Mesodermal cell (in vitro differentiated cells): ENCODE measurements around the gene RNF207.

Experiments used
- H3K27ac ChIP-seq: 2 replicates; pipeline ENCODE4 v1.7.0; 2013; ENCODE audit warnings: mild to moderate bottlenecking, low read depth, low read length, moderate library complexity; ENCODE audit not compliant: severe bottlenecking
- H3K36me3 ChIP-seq: 2 replicates; pipeline ENCODE4 v1.7.1; 2013; ENCODE audit warnings: mild to moderate bottlenecking, low read length, moderate library complexity; ENCODE audit not compliant: control insufficient read depth, insufficient read depth
- H3K4me1 ChIP-seq: one replicate; pipeline ENCODE4 v1.7.1; 2013; ENCODE audit warnings: mild to moderate bottlenecking, low read length; ENCODE audit not compliant: insufficient read depth, control insufficient read depth, poor library complexity, severe bottlenecking
- H3K4me3 ChIP-seq: 2 replicates; pipeline ENCODE4 v1.7.0; 2013; ENCODE audit warnings: low read length, control low read depth, mild to moderate bottlenecking; ENCODE audit not compliant: insufficient read depth, poor library complexity, severe bottlenecking; ENCODE audit errors: extremely low read depth
- H3K9me3 ChIP-seq: 2 replicates; pipeline ENCODE4 v1.7.1; 2013; ENCODE audit warnings: mild to moderate bottlenecking, low read length, moderate library complexity; ENCODE audit not compliant: control insufficient read depth
- WGBS, 2 experiments: methylation state at CpG; one replicate each; pipeline ENCODE4 v1.1.5; 2013; ENCODE audit warnings: missing lambda C conversion rate in 2 of 2; ENCODE audit not compliant: insufficient coverage in 2 of 2; 5-methylcytosine and 5-hydroxymethylcytosine counted together

Gene RNF207

DNA sequence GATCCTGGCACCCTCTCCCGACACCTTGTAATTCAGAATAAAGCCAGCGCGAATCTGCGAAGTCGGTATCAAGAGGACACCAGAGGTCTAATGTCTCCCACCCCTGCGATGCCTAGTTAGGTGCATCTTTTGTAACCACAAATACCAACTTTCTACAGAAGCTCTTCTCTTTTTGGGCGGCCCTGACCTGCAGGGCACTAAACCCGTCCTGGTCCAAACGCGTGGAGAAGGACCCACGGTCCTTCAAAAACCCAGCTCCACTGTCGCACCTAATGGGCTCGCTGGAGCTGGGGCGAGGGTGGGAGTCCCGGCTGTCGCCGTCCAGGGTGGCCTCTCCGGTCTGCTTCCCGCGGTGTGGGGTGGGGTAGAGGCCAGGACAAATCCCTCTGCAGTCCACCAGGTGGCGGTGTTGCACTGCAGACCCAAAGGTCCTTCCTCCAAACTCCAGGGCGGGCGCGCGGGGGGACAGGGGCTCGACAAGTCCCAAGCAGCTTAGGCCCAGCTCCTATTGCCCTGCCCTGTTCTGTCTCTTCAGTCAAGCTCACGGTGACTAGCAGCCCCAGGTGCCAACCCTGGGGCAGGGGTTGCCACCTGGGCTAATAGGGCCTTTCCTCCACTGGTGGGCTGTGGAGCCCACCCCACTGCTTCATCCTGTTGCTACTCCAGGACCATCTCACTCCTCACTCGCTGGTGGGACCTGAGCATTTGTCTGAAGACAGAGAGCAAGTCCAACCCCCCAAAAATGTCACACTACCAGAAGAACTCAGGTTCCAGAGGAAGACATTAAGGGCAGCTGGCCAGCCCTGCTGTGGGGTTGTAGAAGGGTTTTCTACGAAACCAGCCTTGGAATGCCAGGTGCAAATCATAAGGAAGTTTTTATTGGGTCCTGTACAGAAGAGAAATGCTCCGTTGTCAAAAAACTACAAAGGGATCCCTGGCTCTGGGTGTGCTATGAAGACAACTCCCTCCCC is 40.9 kb downstream of the RNF207 start:
- Histone ChIP-seq H3K9me3 (no peaks in the 10 kb centered on the region), H3K4me3 (no peak overlapping the region), H3K36me3 (no peaks in the 10 kb centered on the region), H3K4me1 (no peaks in the 10 kb centered on the region), H3K27ac (no peak overlapping the region)
- WGBS, 2 experiments, result 10 to 16% methylated on average over 18 to 24 of the region's 30 CpGs

DNA sequence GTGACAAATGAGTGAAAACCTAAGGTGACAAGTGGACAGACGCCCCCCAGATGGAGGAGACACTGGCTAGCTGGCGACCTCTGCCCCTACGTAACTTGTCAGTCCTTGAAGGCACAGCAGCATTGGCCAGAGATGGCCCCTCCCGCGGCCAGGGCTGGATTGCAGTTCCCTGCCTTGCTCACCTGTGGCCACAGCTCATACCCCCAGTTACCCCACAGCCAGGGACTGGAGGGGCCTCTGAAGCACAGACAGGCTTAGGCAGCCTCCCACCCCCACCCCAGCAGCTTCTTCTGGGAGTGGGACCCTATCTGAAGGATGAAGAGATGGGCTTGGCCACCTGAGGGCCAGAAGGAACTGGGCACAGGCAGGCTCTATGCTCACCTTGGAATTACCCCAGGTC is 41.7 kb downstream of the RNF207 start:
- Histone ChIP-seq H3K4me1 (no peaks in the 10 kb centered on the region), H3K27ac (no peak overlapping the region), H3K9me3 (no peaks in the 10 kb centered on the region), H3K4me3 (no peak overlapping the region), H3K36me3 (no peaks in the 10 kb centered on the region)
- WGBS, 2 experiments, result 83 to 86% methylated on average over 5 of the region's 5 CpGs

DNA sequence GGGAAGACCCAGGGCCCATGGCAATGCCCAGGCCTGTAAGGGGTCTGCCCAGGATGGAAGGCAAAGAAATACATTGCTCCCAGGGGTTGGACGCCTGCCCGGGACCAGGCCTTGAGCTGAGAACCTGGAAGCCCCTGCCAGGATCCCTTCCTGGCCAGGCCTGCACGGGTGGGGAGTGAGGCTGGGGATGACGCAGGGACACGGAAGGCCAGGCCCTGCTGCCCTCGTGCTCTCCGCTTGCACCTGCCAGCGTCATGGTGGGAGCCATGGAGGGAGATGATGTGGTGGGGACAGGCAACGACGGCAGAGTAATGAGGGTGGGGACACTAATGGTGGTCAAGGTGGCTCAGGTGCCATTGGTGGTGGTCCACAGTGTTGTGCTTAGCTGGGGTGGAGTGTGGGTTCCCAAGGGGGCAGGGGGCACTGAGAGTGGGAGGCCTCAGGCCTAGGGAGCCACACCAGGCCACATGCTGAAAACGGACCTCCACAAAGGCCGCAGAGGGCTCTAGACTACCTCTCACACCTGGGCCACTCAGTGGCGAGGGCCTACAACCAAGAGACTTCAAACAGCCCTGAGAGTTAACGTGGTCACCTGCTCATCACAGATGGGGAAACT is 42.4 kb downstream of the RNF207 start:
- Histone ChIP-seq H3K4me3 (no peak overlapping the region), H3K9me3 (no peaks in the 10 kb centered on the region), H3K27ac (no peak overlapping the region), H3K36me3 (no peaks in the 10 kb centered on the region), H3K4me1 (no peaks in the 10 kb centered on the region)
- 89 to 92% methylated on average over 10 to 13 of the region's 14 CpGs for WGBS, 2 experiments

DNA sequence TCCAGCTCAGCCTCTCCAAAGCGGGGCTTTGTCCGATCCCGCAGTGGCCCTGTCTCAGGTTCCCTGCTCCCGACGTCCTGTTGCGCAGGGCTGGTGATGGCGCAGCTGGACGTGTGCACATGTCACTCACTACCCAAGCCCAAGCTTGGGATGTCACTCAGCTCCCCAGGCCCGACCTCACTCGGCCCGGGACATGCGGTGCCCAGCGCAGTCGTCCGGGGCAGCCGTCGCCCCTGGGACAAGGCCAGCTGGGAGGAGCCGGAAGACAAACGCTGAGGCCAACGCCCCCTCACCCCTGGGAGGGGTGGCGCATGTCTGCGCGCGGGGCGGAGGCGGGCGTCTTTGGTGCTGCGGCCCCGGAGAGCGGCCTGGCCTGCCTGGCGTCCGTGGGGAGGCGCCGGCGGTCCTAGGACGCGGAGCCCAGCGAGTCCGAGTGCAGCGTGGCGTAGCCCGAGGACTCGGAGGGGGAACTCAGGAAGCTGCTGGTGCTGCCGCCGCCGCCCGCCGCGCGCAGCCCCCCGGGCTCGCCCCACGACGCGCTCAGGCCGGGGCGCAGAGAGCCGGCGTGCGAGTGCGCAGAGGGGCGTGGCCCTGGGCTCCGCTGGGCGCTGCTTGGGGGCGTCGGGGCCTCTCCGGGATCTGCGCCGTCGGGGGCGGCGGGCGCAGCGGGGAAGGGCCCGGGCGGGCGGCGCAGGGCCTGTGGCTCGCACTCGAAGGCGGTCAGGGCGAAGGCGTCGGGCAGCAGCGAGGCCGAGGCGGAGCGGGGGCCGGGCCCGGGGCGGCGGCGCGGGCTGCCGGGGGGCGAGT is 43.2 kb downstream of the RNF207 start:
- 8 to 10% methylated on average over 83 to 92 of the region's 96 CpGs for WGBS, 2 experiments
- Histone ChIP-seq H3K27ac (no peak overlapping the region), H3K36me3 (no peaks in the 10 kb centered on the region), H3K9me3 (no peaks in the 10 kb centered on the region), H3K4me1 (no peaks in the 10 kb centered on the region), H3K4me3 (peak overlapping the region; percentile 11)

DNA sequence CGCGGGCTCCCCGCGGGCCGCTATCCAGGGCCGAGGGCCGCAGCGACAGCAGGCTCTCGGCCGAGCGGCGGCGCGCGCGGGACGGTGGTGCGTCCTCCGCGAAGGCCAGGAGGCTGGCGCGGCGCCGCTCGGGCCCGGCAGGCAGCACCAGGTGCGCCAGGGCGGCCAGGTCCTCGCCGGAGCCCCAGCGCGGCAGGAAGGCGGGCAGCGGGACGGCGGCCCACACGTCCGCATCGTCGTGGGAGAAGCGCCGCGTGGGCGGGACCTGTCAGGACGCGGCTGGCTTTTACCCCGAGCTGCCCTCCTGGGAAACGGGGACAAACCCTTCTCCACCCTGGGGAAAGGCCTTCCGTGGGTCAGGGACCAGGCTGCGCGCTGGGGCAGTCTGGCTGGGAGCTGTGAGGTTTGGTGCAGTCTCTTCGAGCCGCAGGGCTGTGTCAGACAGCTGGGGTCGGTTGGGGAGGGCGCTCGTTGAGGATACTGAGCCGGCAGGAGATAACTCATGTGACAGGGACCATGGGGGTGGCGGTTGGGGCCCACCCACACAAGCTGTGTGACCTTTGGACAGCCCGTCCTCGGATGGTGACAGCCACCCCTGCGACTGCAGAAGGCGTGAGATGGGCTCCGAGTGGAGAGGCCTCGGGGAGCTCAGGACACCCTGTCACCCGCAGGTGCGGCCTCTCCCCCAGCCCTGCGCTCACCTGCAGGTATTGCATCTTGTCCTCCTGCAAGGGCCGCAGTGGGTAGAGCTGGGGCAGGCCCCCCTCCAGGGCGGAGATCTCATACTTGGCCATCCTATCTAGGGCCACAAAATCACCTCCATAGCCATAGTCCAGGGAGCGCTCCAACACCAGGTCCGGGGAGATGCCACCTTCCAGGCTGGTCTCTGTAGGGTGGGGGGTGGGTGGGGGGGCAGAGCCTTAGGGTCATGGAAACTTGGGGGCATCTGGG is 44.1 kb downstream of the RNF207 start:
- 19 to 21% methylated on average over 64 to 65 of the region's 71 CpGs for WGBS, 2 experiments
- H3K4me1 ChIP-seq, result no peaks in the 10 kb centered on the region
- H3K36me3 ChIP-seq, result no peaks in the 10 kb centered on the region
- H3K9me3 ChIP-seq, result no peaks in the 10 kb centered on the region
- H3K27ac ChIP-seq, result no peak overlapping the region
- H3K4me3 ChIP-seq, result no peak overlapping the region

DNA sequence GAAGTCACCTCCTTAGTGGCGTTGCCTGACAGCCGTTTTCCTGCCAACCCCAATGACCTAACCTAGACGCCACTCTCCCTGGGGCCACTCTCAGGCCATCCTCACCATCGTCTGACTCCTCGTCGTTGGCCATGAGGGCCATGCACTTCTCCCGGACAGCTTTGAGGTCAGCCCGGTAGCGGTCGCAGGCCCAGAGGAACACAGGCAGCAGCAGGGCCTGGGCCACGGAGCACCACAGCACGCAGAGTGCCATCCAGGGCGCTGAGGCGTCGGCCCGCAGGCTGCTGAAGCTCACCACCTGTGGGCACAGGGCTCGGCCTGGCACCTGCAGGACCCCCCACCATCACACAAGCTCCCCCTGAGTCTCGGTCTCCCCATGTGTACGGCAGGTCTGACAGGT is 45.3 kb downstream of the RNF207 start:
- Histone ChIP-seq H3K27ac (no peak overlapping the region), H3K9me3 (no peaks in the 10 kb centered on the region), H3K4me1 (no peaks in the 10 kb centered on the region), H3K36me3 (no peaks in the 10 kb centered on the region), H3K4me3 (no peak overlapping the region)
- WGBS, 2 experiments, result 86 to 94% methylated on average over 14 to 16 of the region's 19 CpGs

DNA sequence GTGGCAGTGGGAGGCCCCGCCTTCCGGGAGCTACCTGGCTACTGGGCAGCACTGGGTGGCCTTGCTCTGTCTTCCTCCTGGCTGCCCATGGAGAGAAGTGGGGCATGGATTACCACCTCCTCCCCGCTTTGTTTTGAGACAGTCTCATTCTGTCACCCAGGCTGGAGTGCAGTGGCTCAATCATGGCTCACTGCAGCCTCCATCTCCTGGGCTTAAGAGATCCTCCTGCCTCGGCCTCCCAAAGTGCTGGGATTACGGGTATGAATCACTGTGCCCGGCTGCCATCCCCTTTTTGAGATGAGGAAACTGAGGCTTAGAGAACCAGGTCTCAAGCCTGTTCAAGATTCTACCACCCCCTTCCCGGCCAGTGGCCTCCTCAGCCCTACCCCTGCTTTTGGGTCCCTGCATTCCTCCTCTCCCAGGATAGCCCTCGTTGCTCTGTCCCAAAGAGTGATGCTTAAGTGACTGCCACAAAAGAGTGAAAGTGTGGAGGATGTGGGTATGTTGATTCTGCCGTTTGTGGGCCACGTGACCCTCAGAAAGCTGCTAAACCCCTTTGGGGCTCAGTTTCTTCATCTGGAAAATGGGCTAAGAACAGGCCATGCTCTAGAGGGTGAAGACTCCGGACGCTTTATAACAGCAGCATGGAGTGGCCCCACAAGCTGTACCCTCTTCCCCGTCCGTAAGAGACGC is 45.9 kb downstream of the RNF207 start:
- no peak overlapping the region for H3K4me3 ChIP-seq
- 91 to 95% methylated on average over 13 of the region's 15 CpGs for WGBS, 2 experiments
- no peaks in the 10 kb centered on the region for H3K36me3 ChIP-seq
- no peak overlapping the region for H3K27ac ChIP-seq
- no peaks in the 10 kb centered on the region for H3K9me3 ChIP-seq
- no peaks in the 10 kb centered on the region for H3K4me1 ChIP-seq

DNA sequence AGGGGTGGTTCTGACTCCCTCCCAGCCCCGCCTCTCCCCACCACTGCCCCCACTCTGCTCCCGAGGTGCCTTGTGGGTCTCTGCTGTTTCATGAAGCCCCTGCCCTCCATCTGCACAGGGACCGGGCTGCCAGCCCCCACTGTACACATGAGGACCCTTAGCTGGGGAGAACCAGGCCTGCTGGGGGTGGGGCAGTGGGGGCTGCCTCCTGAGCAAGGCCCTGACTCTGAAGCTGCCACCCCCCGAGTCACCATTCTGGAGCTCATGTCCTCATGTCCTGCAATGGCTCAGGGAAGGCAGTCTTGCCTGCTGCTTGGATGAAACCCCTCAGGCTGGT is 46.4 kb downstream of the RNF207 start:
- Histone ChIP-seq H3K27ac (no peak overlapping the region), H3K4me3 (no peak overlapping the region), H3K36me3 (no peaks in the 10 kb centered on the region), H3K4me1 (no peaks in the 10 kb centered on the region), H3K9me3 (no peaks in the 10 kb centered on the region)
- 80 to 90% methylated on average over 3 of the region's 4 CpGs for WGBS, 2 experiments

DNA sequence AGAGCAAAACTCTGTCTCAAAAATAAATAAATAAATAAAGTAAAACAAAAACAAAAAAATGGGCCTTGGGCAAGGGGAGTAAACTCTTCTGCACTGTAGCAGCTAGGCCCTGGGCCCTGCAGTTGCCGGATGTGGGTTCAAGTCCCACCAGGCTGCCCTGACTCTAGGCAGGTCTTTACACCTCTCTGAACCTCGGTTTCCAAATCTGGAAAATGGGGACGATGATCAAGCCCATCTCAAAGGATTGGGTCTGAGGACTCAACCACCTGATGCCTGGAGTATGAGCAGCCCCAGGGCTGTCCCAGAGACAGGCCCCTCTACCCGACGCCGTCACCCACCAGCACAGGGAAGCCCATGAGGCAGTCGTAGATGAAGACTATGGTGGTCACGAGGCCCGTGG is 47.5 kb downstream of the RNF207 start:
- Histone ChIP-seq H3K4me1 (no peaks in the 10 kb centered on the region), H3K9me3 (no peaks in the 10 kb centered on the region), H3K27ac (no peak overlapping the region), H3K4me3 (no peak overlapping the region), H3K36me3 (no peaks in the 10 kb centered on the region)
- WGBS, 2 experiments, result 92 to 96% methylated on average over 8 to 9 of the region's 9 CpGs
